ENCODE results near the gene TCFL5.

Gene TCFL5

DNA sequence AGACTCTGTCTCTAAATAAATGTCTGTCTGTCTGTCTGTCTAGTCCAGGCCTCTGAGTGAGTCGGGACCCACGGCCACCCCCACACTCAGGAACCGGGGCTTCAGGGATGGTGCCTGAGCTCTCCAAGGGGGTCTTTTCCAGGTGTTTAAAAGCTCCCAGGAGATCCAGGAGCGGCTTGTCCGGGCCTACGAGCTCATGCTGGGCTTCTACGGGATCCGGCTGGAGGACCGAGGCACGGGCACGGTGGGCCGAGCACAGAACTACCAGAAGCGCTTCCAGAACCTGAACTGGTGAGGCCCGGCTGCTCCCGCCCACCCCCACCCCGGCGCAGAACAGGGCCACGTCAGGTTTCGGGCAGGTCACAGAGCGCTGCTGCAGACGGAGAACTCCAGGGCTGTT, 50.3 kb downstream of the TCFL5 start:
- H3K4me3 Mint-ChIP-seq, result no peak overlapping the region
- peaks cover 41% of the 10 kb centered on the region for H3K27me3 Mint-ChIP-seq
- H3K27ac Mint-ChIP-seq, result no peak overlapping the region
- no peaks in the 10 kb centered on the region for H3K9me3 Mint-ChIP-seq
- intact Hi-C loops (cut with micrococcal nuclease), result no loop called here
- peaks cover 80% of the 10 kb centered on the region for H3K36me3 Mint-ChIP-seq (ENCODE audit: low read depth)
- H3K4me1 Mint-ChIP-seq (ENCODE audit: low read depth), result peaks cover 78% of the 10 kb centered on the region

GRCh38 chr20:62809530-62810428, 51.8 kb downstream of the TCFL5 start:
- Mint-ChIP-seq H3K27me3 (peaks cover 26% of the 10 kb centered on the region), H3K27ac (no peak overlapping the region), H3K9me3 (no peaks in the 10 kb centered on the region), H3K4me1 (ENCODE audit: low read depth) (peaks cover 72% of the 10 kb centered on the region), H3K36me3 (ENCODE audit: low read depth) (peaks cover 93% of the 10 kb centered on the region), H3K4me3 (no peak overlapping the region)
- intact Hi-C loops (cut with micrococcal nuclease), result loop anchor here (5.0 to 10.0 kb wide), 3 partner anchors 142 to 425 kb away; partner anchors contain the start of gene RPS21

- H3K4me3 Mint-ChIP-seq, result no peak overlapping the region
- peaks cover 90% of the 10 kb centered on the region for H3K36me3 Mint-ChIP-seq (ENCODE audit: low read depth)
- no peak overlapping the region for H3K27ac Mint-ChIP-seq
These were observed 53.3 kb downstream of the TCFL5 start for GRCh38 chr20:62808211-62808865.

DNA sequence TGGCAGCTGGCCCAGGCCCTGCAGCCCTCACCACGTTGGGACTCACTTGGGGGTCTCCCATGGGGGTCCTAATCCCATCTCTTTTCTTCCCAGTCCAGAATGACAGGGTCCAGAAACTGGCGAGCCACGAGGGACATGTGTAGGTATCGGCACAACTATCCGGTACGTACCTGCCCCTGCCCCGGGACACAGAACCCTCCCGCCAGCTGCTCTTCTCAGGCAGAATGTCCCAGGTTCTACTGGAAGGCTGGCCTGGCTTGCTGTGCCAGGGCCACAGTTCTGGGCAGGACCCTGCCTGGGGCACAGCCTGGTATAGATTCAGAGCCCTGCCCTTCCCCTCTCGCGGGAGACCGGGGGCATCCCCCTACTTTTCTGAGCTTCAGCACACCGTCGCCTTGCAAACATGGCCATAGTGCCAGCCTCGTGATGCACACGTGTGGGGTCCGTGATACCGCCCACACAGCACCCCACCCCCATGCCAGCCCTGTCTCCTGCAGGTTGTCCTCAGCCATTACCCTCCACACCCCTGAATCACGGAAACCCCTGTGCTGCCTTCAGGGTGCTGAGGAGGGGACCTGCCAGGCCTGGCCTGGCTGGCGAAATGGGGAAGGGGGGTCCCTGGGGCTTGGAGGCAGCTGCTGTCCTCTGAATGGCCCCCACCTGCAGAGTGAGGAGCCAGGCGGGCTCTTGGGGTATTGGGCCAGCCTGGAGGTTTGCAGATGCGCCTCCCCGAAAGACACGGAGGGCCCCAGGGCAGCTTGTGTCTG, 54.0 kb downstream of the TCFL5 start:
- no peak overlapping the region for H3K27ac Mint-ChIP-seq
- peaks cover 9% of the 10 kb centered on the region for H3K27me3 Mint-ChIP-seq
- peaks cover 79% of the 10 kb centered on the region for H3K4me1 Mint-ChIP-seq (ENCODE audit: low read depth)
- intact Hi-C loops (cut with micrococcal nuclease), result loop anchor here (5.0 to 10.0 kb wide), 3 partner anchors 140 to 423 kb away; partner anchors contain the start of gene RPS21
- no peaks in the 10 kb centered on the region for H3K9me3 Mint-ChIP-seq
- no peak overlapping the region for H3K4me3 Mint-ChIP-seq
- H3K36me3 Mint-ChIP-seq (ENCODE audit: low read depth), result peaks cover 84% of the 10 kb centered on the region

More at GRCh38 chr20:62808211-62808865, 53.3 kb downstream of the TCFL5 start:
- H3K9me3 Mint-ChIP-seq, result no peaks in the 10 kb centered on the region
- H3K27me3 Mint-ChIP-seq, result peaks cover 13% of the 10 kb centered on the region
- H3K4me1 Mint-ChIP-seq (ENCODE audit: low read depth), result peaks cover 75% of the 10 kb centered on the region
- intact Hi-C loops (cut with micrococcal nuclease), result loop anchor here (5.0 to 10.0 kb wide), 3 partner anchors 141 to 424 kb away; partner anchors contain the start of gene RPS21

- Mint-ChIP-seq H3K27me3 (no peaks in the 10 kb centered on the region), H3K9me3 (no peaks in the 10 kb centered on the region), H3K4me1 (ENCODE audit: low read depth) (peaks cover 79% of the 10 kb centered on the region), H3K27ac (peak overlapping the region; percentile 91), H3K4me3 (peak overlapping the region; percentile 88), H3K36me3 (ENCODE audit: low read depth) (peaks cover 77% of the 10 kb centered on the region)
- intact Hi-C loops (cut with micrococcal nuclease), result loop anchor here (5.0 to 10.0 kb wide), 3 partner anchors 139 to 422 kb away; partner anchors contain the start of gene RPS21
These were observed 55.1 kb downstream of the TCFL5 start for GRCh38 chr20:62806383-62807050.

DNA sequence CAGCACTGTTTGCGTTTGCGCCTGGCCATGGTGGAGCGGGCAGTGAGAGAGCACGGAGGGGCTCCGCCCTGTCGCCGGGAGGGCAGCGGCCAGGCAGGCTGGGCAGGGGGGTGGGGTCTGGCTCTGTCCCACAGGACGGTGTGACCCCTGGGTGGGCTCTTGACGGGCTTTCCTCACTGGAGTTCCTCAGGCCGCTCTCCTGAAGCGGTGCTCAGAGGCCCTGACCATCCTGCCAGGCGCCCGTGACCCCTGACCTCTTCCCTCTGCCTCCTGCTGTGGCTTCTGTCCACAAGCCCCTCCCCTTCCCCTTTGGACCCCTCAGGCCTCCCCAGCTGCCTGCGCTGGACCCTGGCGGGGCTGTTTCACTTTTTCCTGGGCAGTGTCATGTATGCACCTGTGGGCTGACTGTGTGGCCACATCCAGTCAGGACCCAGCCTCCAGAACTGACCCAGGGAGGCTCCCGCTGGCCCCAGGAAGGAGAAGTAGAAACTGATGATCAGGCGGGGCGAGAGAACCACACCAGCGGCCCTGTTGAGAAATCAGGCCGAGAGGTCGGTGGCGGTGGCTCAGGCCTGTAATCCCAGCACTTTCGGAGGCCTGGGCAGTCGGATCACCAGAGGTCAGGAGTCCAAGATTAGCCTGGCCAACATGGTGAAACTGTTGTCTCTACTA, 55.8 kb downstream of the TCFL5 start:
- peaks cover 76% of the 10 kb centered on the region for H3K4me1 Mint-ChIP-seq (ENCODE audit: low read depth)
- H3K27me3 Mint-ChIP-seq, result no peaks in the 10 kb centered on the region
- H3K9me3 Mint-ChIP-seq, result no peaks in the 10 kb centered on the region
- H3K4me3 Mint-ChIP-seq, result peak overlapping the region; percentile 88
- intact Hi-C loops (cut with micrococcal nuclease), result loop anchor here (5.0 to 10.0 kb wide), 3 partner anchors 139 to 421 kb away; partner anchors contain the start of gene RPS21
- H3K27ac Mint-ChIP-seq, result peak overlapping the region; percentile 91
- H3K36me3 Mint-ChIP-seq (ENCODE audit: low read depth), result peaks cover 77% of the 10 kb centered on the region

DNA sequence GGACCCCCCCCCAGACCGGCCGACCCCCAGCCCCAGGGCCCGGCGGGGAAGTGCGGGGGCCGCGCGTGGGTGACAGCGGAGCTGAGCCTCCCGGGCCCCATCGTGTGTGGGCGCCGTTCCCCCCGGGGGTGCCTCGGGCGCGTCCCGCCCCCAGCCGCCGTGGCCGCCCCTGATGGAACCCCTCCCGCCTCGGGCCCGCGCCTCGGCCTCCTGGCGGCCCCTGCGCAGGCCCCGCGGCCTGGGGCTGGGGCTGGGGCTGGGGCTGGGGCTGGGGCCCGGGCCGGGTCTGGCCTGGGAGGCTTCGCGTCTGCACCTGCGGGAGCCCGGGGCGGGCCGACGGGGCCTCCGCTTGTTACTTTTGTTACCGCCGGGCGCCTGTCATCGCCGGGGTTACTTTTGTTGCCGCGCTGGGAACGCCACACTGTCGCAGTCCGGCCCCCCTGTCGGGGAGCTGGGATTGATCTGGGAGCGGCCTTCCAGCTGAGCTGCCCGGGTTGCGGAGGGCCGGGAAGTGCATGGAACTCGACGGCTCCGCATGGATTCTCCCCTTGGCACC, 56.4 kb downstream of the TCFL5 start:
- intact Hi-C loops (cut with micrococcal nuclease), result loop anchor here (5.0 to 10.0 kb wide), 3 partner anchors 138 to 420 kb away; partner anchors contain the start of gene RPS21
- peak overlapping the region; percentile 91 for H3K27ac Mint-ChIP-seq
- peaks cover 72% of the 10 kb centered on the region for H3K4me1 Mint-ChIP-seq (ENCODE audit: low read depth)
- peak overlapping the region; percentile 88 for H3K4me3 Mint-ChIP-seq
- H3K9me3 Mint-ChIP-seq, result no peaks in the 10 kb centered on the region
- H3K27me3 Mint-ChIP-seq, result no peaks in the 10 kb centered on the region
- H3K36me3 Mint-ChIP-seq (ENCODE audit: low read depth), result peaks cover 77% of the 10 kb centered on the region

- H3K36me3 Mint-ChIP-seq (ENCODE audit: low read depth), result peaks cover 77% of the 10 kb centered on the region
- peak within 1 kb of the TSS; percentile 91 for H3K27ac Mint-ChIP-seq
- H3K4me1 Mint-ChIP-seq (ENCODE audit: low read depth), result peaks cover 68% of the 10 kb centered on the region
- no peaks in the 10 kb centered on the region for H3K9me3 Mint-ChIP-seq
- intact Hi-C loops (cut with micrococcal nuclease), result loop anchor here (5.0 to 10.0 kb wide), 3 partner anchors 137 to 420 kb away; partner anchors contain the start of gene RPS21
- peak within 1 kb of the TSS; percentile 91 for H3K4me3 Mint-ChIP-seq
- H3K27me3 Mint-ChIP-seq, result no peaks in the 10 kb centered on the region
These were observed 56.9 kb downstream of the TCFL5 start, which contains the start of gene OGFR for GRCh38 chr20:62804627-62805154. Gene OGFR, plus strand, starts transcription at chr20:62804835. Its CDS starts 25 bp downstream, at chr20:62804860.

DNA sequence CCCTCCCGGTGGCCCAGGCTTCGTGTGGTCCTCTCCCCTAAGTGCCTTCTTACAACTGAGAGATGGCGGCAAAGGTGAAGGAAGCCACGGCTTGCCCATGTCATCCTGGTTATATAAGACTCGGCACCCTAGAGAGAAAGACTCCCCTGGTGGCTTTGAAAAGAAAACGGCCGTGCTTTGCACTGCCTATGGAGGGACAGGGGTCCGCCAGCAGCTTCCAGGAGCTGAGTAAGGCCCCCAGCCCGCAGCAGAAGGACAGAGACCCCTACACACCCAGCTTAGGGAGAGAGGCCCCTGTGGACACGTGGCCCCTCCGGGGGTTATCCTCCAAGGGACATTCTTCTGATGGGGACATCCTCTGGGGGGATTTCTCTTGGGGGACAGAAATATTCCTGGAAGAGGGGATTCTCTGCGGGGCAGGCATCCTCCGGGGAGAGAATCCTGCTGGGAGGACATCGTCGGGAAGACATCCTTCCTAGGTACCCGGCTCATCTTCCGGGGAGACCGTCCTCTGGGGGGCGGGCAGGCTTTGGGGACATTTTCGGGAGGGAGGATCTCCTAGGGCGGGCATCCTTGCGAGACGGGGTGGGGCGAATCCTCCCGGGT, 57.5 kb downstream of the TCFL5 start:
- peak overlapping the region; percentile 85 for H3K27ac Mint-ChIP-seq
- intact Hi-C loops (cut with micrococcal nuclease), result loop anchor here (10.0 kb wide), 1 partner anchor 419 kb away; the partner anchor contains the start of gene RPS21
- peaks cover 66% of the 10 kb centered on the region for H3K4me1 Mint-ChIP-seq (ENCODE audit: low read depth)
- H3K9me3 Mint-ChIP-seq, result no peaks in the 10 kb centered on the region
- H3K27me3 Mint-ChIP-seq, result no peaks in the 10 kb centered on the region
- peaks cover 77% of the 10 kb centered on the region for H3K36me3 Mint-ChIP-seq (ENCODE audit: low read depth)
- H3K4me3 Mint-ChIP-seq, result peak overlapping the region; percentile 91

DNA sequence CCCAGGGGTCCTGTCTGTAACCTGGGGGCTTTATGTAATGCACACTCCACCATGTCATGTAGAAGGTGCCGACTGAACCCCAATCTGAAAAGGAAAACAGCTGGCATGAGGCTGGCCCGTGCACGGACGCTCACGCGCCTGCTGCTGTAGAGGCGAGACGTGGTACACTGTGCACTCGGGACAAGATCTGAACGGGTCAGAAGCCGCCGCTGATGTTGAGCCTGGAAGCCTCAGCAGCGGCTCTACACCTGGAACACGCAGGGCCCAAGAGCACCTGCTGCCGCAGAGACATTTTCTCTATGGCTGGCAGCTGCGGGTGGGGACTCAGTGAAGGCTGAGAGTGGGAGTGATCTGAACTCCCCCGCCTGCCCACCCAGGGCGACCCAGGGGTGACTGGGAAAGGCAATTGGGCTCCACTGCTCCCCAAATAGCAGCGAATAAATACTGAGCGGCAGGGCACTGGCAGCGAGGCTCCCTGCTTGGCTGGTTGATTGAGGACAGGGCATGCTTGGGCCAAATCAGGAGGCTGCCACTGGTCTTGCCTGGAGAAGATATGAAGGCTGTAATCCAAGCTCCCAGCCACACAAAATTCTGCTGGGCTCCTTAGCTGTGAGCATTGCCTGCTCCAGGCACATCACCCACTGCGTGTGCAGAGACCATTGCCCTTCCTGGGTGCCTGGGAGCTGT, 59.5 kb downstream of the TCFL5 start:
- Mint-ChIP-seq H3K9me3 (no peaks in the 10 kb centered on the region), H3K27ac (peak overlapping the region; percentile 65), H3K4me3 (no peak overlapping the region), H3K36me3 (ENCODE audit: low read depth) (peaks cover 77% of the 10 kb centered on the region), H3K4me1 (ENCODE audit: low read depth) (peaks cover 74% of the 10 kb centered on the region), H3K27me3 (no peaks in the 10 kb centered on the region)
- intact Hi-C loops (cut with micrococcal nuclease), result loop anchor here (10.0 kb wide), 1 partner anchor 417 kb away; the partner anchor contains the start of gene RPS21

DNA sequence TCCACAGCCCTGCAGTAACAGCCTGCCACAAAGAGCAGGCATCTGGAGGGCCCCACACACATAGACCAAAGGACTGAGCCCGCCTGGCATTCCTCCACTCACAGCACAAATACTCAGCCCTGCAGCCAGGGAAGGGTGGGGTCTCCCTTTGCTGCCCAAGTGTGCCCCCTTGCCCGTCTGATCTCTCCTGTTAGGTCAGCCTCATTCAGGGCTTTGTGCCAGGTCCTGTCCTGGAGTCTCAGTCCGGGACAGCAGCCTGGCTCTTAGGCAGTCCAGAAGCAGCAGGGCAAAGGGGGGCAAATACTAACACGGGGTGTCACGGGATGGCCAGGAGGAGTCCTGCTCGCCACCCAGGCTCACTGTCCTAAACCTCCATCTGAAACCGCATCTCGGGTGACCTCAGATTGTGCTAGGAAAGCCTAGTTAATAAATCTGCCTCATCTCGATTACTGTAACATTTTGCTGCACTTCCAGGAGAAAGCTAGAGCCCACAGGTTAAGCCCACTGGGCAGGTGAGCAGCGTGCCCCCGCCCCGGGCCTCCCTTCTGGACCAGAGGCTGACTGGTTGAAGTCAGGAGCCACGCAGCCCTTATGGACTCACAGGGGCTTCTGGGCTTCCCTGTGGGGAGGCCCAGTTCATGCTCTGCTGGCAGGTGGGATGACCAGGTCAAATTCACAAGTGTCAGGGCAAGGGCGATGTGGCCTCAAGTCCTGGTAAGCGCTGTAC, 60.2 kb downstream of the TCFL5 start:
- no peaks in the 10 kb centered on the region for H3K9me3 Mint-ChIP-seq
- intact Hi-C loops (cut with micrococcal nuclease), result loop anchor here (10.0 kb wide), 1 partner anchor 417 kb away; the partner anchor contains the start of gene RPS21
- H3K27ac Mint-ChIP-seq, result no peak overlapping the region
- H3K27me3 Mint-ChIP-seq, result no peaks in the 10 kb centered on the region
- peaks cover 73% of the 10 kb centered on the region for H3K36me3 Mint-ChIP-seq (ENCODE audit: low read depth)
- H3K4me1 Mint-ChIP-seq (ENCODE audit: low read depth), result peaks cover 71% of the 10 kb centered on the region
- no peak overlapping the region for H3K4me3 Mint-ChIP-seq
